NCI-H1092 (cell line): ENCODE measurements around the gene LPA.
"Not testable (repeated sequence)": the region's sequence is repeated elsewhere in the genome, so short reads cannot be mapped to it uniquely, and the experiment has no call there.

Source experiments
- DNase-seq: peaks from one replicate; lab custom pipeline; 2025; lab: John Stamatoyannopoulos, UW

Gene LPA

GRCh38 chr6:160664198-160664597, at the start of gene LPA:
TSS of gene LPA (minus strand) at chr6:160664275. CDS start at chr6:160664214, 61 bp downstream.
- not testable (repeated sequence) for DNase-seq

GRCh38 chr6:160708993-160709392, 44.9 kb upstream of the LPA start:
- not testable (repeated sequence) for DNase-seq

- DNase-seq = not testable (repeated sequence)
These were observed 40.6 kb upstream of the LPA start for GRCh38 chr6:160704688-160705087.

- DNase-seq = not testable (repeated sequence)
These were observed 38.0 kb upstream of the LPA start, which contains the start of gene PLG for GRCh38 chr6:160701918-160702680. TSS of gene PLG (plus strand) at chr6:160702244. CDS start at chr6:160702305, 61 bp downstream.

GRCh38 chr6:160697826-160698225, 33.8 kb upstream of the LPA start:
- DNase-seq = no peak

GRCh38 chr6:160696884-160697283, 32.8 kb upstream of the LPA start:
- DNase-seq = not testable (repeated sequence)

- not testable (repeated sequence) for DNase-seq
These were observed 31.5 kb upstream of the LPA start for GRCh38 chr6:160695622-160696021.

- DNase-seq = not testable (repeated sequence)
These were observed 30.9 kb upstream of the LPA start for GRCh38 chr6:160695025-160695424.

- DNase-seq = no peak
These were observed 28.4 kb upstream of the LPA start for GRCh38 chr6:160692369-160692959.

- no peak for DNase-seq
These were observed 27.5 kb upstream of the LPA start for GRCh38 chr6:160691617-160692016.

- no peak for DNase-seq
These were observed 26.4 kb upstream of the LPA start for GRCh38 chr6:160690458-160690857.

- no peak for DNase-seq
These were observed 21.8 kb upstream of the LPA start for GRCh38 chr6:160685762-160686450.

- not testable (repeated sequence) for DNase-seq
These were observed 21.2 kb upstream of the LPA start for GRCh38 chr6:160685101-160685761.

- DNase-seq = no peak
These were observed 15.3 kb upstream of the LPA start for GRCh38 chr6:160679402-160679769.

- no peak for DNase-seq
These were observed 14.8 kb upstream of the LPA start for GRCh38 chr6:160678744-160679401.

- no peak for DNase-seq
These were observed 14.2 kb upstream of the LPA start for GRCh38 chr6:160678230-160678629.

GRCh38 chr6:160676418-160676817, 12.3 kb upstream of the LPA start:
- DNase-seq = not testable (repeated sequence)

- DNase-seq = no peak
These were observed 4.5 kb upstream of the LPA start for GRCh38 chr6:160668589-160668988.

GRCh38 chr6:160667639-160668481, 3.8 kb upstream of the LPA start:
- DNase-seq = no peak

- DNase-seq = no peak
These were observed 1.2 kb downstream of the LPA start for GRCh38 chr6:160662842-160663241.

- no peak for DNase-seq
These were observed 1.6 kb downstream of the LPA start for GRCh38 chr6:160662429-160662828.
